Activated CD4-positive, alpha-beta memory T cell treated with anti-CD3 and anti-CD28 coated beads for 36 hours (primary cell): ENCODE results near the gene LY6G5B. TPM values are rescaled to one million over a fixed set of nuclear protein-coding genes. Genes with fewer than 3 reads are reported as not detected.
A peak's percentile ranks its signal among the peaks of the same experiment; 100 is the strongest.
"Not testable (repeated sequence)": the region's sequence is repeated elsewhere in the genome, so short reads cannot be mapped to it uniquely, and the experiment has no call there.

ENCODE experiments used
- CTCF ChIA-PET: fragments of 350-600 bp; sonication (Branson Sonifier 250); formaldehyde crosslinking; loops from one replicate; lab custom pipeline; 2021; ENCODE audit warnings: antibody characterized with exemption, inconsistent platforms; lab: Charles Lee
- POLR2A ChIA-PET: fragments of 350-600 bp; sonication (Branson Sonifier 250); formaldehyde crosslinking; loops from one replicate; lab custom pipeline; 2021; ENCODE audit warnings: antibody characterized with exemption; lab: Charles Lee
- DNase-seq: peaks from one replicate; pipeline ENCODE4 v3.0.0-alpha.2; 2020
- H3K27ac Mint-ChIP-seq: one replicate; pipeline ENCODE4 v1.8.0; 2021; ENCODE audit warnings: mixed read lengths
- H3K27me3 Mint-ChIP-seq: one replicate; pipeline ENCODE4 v1.8.0; 2021; ENCODE audit warnings: mixed read lengths
- H3K36me3 Mint-ChIP-seq: one replicate; pipeline ENCODE4 v1.8.0; 2021; ENCODE audit warnings: mixed read lengths
- H3K4me1 Mint-ChIP-seq: one replicate; pipeline ENCODE4 v1.8.0; 2021; ENCODE audit warnings: low read depth, mixed read lengths
- H3K4me3 Mint-ChIP-seq: one replicate; pipeline ENCODE4 v1.8.0; 2021; ENCODE audit warnings: mild to moderate bottlenecking, mixed read lengths
- H3K9me3 Mint-ChIP-seq: one replicate; pipeline ENCODE4 v1.8.0; 2021; ENCODE audit warnings: mixed read lengths
- intact Hi-C: fragments of 100-400 bp; cut with micrococcal nuclease; formaldehyde crosslinking; loops from one replicate; pipeline ENCODE4 v1.15.1; 2023
- total RNA-seq, 2 experiments: library from RNA; stranded (reverse); gene quantifications; one replicate each; pipeline ENCODE4 v1.2.3, GENCODE V29; 2021

Gene LY6G5B
- total RNA-seq, 2 experiments from 2014 or later: 9.2 to 11.6 TPM

- Mint-ChIP-seq H3K4me3 (no peak overlapping the region), H3K27me3 (no peaks in the 10 kb centered on the region), H3K36me3 (peaks cover 11% of the 10 kb centered on the region), H3K9me3 (no peaks in the 10 kb centered on the region), H3K4me1 (peaks cover 26% of the 10 kb centered on the region), H3K27ac (peak overlapping the region; percentile 51)
- no peak for DNase-seq
- POLR2A ChIA-PET: no interaction called here
- CTCF ChIA-PET: interaction anchor here (1.0 to 2.3 kb wide), 2 partner anchors 29 to 69 kb away, joined by 3 to 8 read pairs; partner anchors contain the start of gene DDAH2
- intact Hi-C loops: no loop called here
Observed at GRCh38 chr6:31700740-31701401, 31.1 kb downstream of the LY6G5B start.

DNA sequence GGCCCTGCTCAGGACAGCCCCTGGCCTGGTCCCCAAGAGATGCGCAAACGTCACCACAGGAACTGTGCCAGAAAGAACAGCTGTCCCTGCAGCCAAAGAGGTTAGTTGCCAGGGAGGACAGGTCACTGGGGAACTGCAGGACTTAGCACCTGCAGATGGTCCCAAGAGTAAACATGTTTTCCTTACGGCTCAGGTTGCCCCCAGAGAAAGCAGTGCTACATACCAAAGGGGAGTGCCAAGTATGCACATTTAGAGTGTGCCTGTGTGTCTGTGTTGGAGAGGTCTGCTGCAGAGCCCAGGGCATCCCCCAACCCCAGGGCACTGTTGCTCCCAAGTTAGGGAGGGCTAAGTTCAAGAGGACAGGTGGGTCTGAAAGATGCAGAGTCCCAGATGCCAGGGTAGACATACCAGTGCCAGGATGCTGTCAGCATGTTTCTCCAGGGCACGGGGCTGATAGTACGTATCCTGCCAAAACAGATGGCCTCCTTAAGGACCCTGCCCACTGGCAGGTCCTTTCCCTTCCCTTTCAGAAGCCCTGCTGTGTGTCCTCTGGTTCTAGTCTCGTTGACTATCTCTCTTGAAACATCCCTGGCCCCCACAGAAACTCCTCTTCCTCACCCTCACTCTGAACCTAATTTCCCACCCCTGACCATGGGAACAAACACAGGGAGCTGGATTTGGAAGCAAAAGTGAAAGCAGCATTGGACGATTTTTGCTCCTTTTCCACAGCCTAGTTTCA lies 32.1 kb downstream of the LY6G5B start:
- no peak for DNase-seq
- Mint-ChIP-seq H3K4me3 (peak overlapping the region; percentile 99), H3K27me3 (no peaks in the 10 kb centered on the region), H3K9me3 (no peaks in the 10 kb centered on the region), H3K4me1 (peaks cover 26% of the 10 kb centered on the region), H3K36me3 (peaks cover 8% of the 10 kb centered on the region), H3K27ac (peak overlapping the region; percentile 97)
- ChIA-PET POLR2A (interaction anchor here (1.8 kb wide), 2 partner anchors 36 to 38 kb away, joined by 7 read pairs; partner anchors contain the start of gene MSH5), CTCF (interaction anchor here (1.0 to 2.3 kb wide), 2 partner anchors 28 to 68 kb away, joined by 3 to 8 read pairs; partner anchors contain the start of gene DDAH2)
- intact Hi-C loops: loop anchor here (2.0 kb wide), 1 partner anchor 37 kb away; the partner anchor contains the start of gene GPANK1

- no peaks in the 10 kb centered on the region for H3K9me3 Mint-ChIP-seq
- peak overlapping the region; percentile 99 for H3K4me3 Mint-ChIP-seq
- H3K36me3 Mint-ChIP-seq: peaks cover 8% of the 10 kb centered on the region
- peak overlapping the region; percentile 97 for H3K27ac Mint-ChIP-seq
- DNase-seq: peak; percentile 71
- intact Hi-C loops: loop anchor here (2.0 kb wide), 1 partner anchor 38 kb away; the partner anchor contains the start of gene GPANK1
- ChIA-PET POLR2A (interaction anchor here (0.6 to 1.8 kb wide), 4 partner anchors 29 to 50 kb away, joined by 3 to 7 read pairs (median 5); partner anchors contain the start of genes BAG6 and MSH5), CTCF (interaction anchor here (1.2 to 1.3 kb wide), 3 partner anchors 28 to 87 kb away, joined by 3 to 7 read pairs (median 5); no protein-coding TSS in a partner anchor)
- peaks cover 24% of the 10 kb centered on the region for H3K4me1 Mint-ChIP-seq
- no peaks in the 10 kb centered on the region for H3K27me3 Mint-ChIP-seq
Observed at GRCh38 chr6:31702405-31702818, 32.6 kb downstream of the LY6G5B start.

DNA sequence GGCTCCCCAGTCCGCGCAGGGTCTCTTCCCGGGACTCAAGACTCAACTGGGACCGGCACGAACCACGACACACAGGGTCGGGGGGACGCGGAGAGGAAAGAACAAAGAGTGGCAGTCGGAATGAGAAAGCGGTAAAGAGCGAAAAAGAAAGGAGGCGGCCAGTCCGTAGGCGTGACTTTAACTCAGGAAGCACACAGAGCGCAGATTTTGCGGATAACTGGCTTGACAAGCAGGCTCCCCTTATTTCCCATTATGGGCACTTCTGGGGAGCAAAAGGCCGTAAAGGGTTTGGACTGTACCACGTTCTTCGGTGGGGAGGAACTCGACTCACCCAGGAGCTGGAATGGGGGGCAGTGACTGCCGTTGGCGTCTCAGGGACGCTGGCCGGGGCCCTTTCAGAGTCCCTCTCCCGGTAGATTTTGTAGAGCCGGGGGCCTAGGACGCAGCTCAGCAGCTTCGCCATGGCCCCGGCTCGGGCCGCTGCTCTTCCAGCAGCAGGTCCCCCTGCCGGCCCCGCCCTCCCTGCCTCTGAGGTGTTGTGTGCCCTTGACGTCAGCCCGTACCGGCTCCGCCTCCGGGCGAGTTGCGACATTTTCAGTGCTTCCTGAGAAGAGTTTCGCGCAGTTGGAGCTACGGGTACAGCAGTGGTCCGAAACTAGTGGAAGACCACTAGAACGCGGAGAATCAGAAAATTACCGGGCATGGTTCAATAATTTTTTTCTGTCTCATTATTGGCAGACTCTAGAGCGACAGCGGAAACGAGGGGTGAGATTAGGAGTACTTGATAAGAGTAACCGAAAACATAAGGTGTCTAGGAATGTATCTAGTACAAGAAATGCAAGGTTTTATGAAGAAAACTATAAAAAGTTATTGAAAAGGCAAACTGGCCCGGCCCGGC lies 33.3 kb downstream of the LY6G5B start, which contains the start of gene ABHD16A:
Gene ABHD16A, minus strand, starts transcription at position 506 of the 898 bp plus-strand sequence. Its CDS starts 43 bp downstream, at position 463.
- peak; percentile 99 for DNase-seq
- H3K36me3 Mint-ChIP-seq: peaks cover 3% of the 10 kb centered on the region
- peaks cover 17% of the 10 kb centered on the region for H3K4me1 Mint-ChIP-seq
- intact Hi-C loops: loop anchor here (1.0 to 2.0 kb wide), 3 partner anchors 35 to 160 kb away; partner anchors contain the start of gene GPANK1
- ChIA-PET POLR2A (interaction anchor here (0.6 to 1.8 kb wide), 6 partner anchors 28 to 103 kb away, joined by 3 to 7 read pairs (median 3); partner anchors contain the start of genes BAG6, GPANK1 and MSH5), CTCF (interaction anchor here (0.7 to 1.3 kb wide), 6 partner anchors 27 to 112 kb away, joined by 3 to 7 read pairs (median 3); partner anchors contain the start of genes HSPA1A, HSPA1L and LSM2)
- peak within 1 kb of the TSS; percentile 99 for H3K4me3 Mint-ChIP-seq
- no peaks in the 10 kb centered on the region for H3K9me3 Mint-ChIP-seq
- peak within 1 kb of the TSS; percentile 97 for H3K27ac Mint-ChIP-seq
- H3K27me3 Mint-ChIP-seq: no peaks in the 10 kb centered on the region

DNA sequence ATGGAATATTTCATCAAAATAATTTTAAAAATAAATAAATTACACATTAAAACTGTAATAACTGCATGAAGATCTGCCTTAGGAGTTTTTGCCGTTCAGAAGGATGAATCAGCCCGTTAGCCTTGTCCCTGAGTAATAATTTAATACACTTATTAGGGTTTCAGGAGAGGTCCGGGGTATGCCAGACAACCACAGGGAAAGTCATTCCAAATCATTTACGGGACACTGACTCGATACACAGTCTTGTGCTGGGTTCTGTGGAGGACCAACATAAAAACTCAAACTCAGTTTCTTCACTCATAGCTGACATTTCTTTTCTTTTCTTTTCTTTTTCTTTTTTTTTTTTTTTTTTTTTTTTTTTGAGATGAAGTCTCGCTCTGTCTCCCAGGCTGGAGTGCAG lies 36.2 kb downstream of the LY6G5B start:
- H3K27me3 Mint-ChIP-seq: no peaks in the 10 kb centered on the region
- peaks cover 13% of the 10 kb centered on the region for H3K4me1 Mint-ChIP-seq
- CTCF ChIA-PET: no interaction called here
- peaks cover 3% of the 10 kb centered on the region for H3K36me3 Mint-ChIP-seq
- intact Hi-C loops: no loop called here
- POLR2A ChIA-PET: no interaction called here
- no peaks in the 10 kb centered on the region for H3K9me3 Mint-ChIP-seq
- H3K27ac Mint-ChIP-seq: no peak overlapping the region
- H3K4me3 Mint-ChIP-seq: no peak overlapping the region
- no peak for DNase-seq

DNA sequence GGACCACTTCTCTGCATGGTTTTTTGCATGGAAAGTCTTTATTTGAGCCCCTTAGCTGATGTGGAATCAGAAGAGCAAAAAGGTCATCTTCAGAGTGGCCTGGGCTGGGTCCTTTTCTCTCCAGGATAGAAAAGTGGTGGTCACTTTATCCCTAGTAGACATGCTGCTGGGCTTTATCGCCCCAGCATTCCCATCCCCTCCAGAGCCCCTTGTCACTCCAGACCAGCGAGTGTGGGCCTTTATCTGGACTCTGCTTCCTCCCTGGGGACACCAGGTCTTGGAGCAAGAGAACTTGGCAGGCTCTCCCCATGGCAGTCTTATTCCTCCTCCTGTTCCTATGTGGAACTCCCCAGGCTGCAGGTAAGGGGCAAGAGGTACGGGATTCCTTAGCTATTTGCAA lies 36.8 kb downstream of the LY6G5B start, which contains the start of gene LY6G6F:
Gene LY6G6F, plus strand, starts transcription at position 268 of the 400 bp plus-strand sequence. Its CDS starts 41 bp downstream, at position 309.
- Mint-ChIP-seq H3K4me1 (peaks cover 8% of the 10 kb centered on the region), H3K4me3 (no peak within 1 kb of the TSS), H3K36me3 (peaks cover 3% of the 10 kb centered on the region), H3K27ac (no peak within 1 kb of the TSS), H3K27me3 (no peaks in the 10 kb centered on the region), H3K9me3 (no peaks in the 10 kb centered on the region)
- ChIA-PET CTCF (no interaction called here), POLR2A (no interaction called here)
- DNase-seq: no peak
- intact Hi-C loops: no loop called here

GRCh38 chr6:31707701-31708100 lies 37.9 kb downstream of the LY6G5B start:
- no peaks in the 10 kb centered on the region for H3K9me3 Mint-ChIP-seq
- H3K27ac Mint-ChIP-seq: no peak overlapping the region
- no peaks in the 10 kb centered on the region for H3K27me3 Mint-ChIP-seq
- H3K36me3 Mint-ChIP-seq: peaks cover under 1% of the 10 kb centered on the region
- no peak overlapping the region for H3K4me3 Mint-ChIP-seq
- H3K4me1 Mint-ChIP-seq: peaks cover 5% of the 10 kb centered on the region
- intact Hi-C loops: no loop called here
- no peak for DNase-seq
- ChIA-PET POLR2A (no interaction called here), CTCF (no interaction called here)

DNA sequence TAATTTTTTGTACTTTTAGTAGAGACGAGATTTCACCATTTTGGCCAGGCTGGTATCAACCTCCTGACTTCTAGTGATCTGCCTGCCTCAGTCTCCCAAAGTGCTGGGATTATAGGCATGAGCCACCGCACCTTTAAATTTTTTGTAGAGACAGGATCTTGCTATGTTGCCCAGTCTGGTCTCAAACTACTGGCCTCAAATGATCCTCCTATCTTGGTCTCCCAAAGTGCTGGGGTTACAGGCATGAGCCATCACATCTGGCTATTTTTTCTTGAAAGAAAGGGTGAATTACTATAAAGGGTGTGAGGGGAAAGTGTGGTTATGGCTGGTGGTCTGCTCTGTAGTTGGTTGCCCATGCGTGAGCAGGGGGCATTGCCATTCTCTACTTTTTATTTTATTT lies 38.4 kb downstream of the LY6G5B start:
- H3K4me3 Mint-ChIP-seq: no peak overlapping the region
- H3K9me3 Mint-ChIP-seq: no peaks in the 10 kb centered on the region
- no peak for DNase-seq
- no peaks in the 10 kb centered on the region for H3K36me3 Mint-ChIP-seq
- ChIA-PET CTCF (no interaction called here), POLR2A (no interaction called here)
- H3K27ac Mint-ChIP-seq: no peak overlapping the region
- intact Hi-C loops: no loop called here
- no peaks in the 10 kb centered on the region for H3K27me3 Mint-ChIP-seq
- H3K4me1 Mint-ChIP-seq: peaks cover 4% of the 10 kb centered on the region

DNA sequence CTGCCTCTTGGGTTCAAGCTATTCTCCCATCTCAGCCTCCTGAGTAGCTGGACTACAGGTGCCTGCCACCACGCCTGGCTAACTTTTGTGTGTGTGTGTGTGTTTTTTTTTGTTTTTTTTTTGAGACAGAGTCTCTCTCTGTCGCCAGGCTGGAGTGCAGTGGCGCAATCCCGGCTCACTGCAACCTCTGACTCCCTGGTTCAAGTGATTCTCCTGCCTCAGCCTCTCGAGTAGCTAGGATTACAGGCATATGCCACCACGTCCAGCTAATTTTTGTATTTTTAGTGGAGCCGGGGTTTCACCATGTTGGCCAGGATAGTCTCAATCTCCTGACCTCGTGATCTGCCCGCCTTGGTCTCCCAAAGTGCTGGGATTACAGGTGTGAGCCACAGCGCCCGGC lies 39.4 kb downstream of the LY6G5B start:
- H3K4me3 Mint-ChIP-seq, POLR2A ChIA-PET: not testable (repeated sequence)

GRCh38 chr6:31710523-31711219 lies 40.9 kb downstream of the LY6G5B start:
- ChIA-PET POLR2A (no interaction called here), CTCF (interaction anchor here (1.0 kb wide), 1 partner anchor 21 kb away, joined by 3 read pairs; no protein-coding TSS in a partner anchor)
- H3K4me3 Mint-ChIP-seq: no peak overlapping the region

More for the DNA sequence above, 39.4 kb downstream of the LY6G5B start:
- H3K36me3 Mint-ChIP-seq, H3K4me1 Mint-ChIP-seq, H3K9me3 Mint-ChIP-seq, DNase-seq, H3K27me3 Mint-ChIP-seq, H3K27ac Mint-ChIP-seq, intact Hi-C loops, CTCF ChIA-PET: not testable (repeated sequence)

More at GRCh38 chr6:31710523-31711219, 40.9 kb downstream of the LY6G5B start:
- Mint-ChIP-seq H3K36me3 (no peaks in the 10 kb centered on the region), H3K4me1 (peaks cover 2% of the 10 kb centered on the region), H3K9me3 (no peaks in the 10 kb centered on the region), H3K27ac (no peak overlapping the region), H3K27me3 (no peaks in the 10 kb centered on the region)
- DNase-seq: no peak
- intact Hi-C loops: no loop called here
